ENCODE data around the gene HHAT.

- no peak for TF ChIP-seq CTCF (IDR thresholded peaks at IDR 0.05)
- TF ChIP-seq POLR2A (IDR thresholded peaks at IDR 0.05), result no peak
Observed at GRCh38 chr1:210405316-210405715, 76.6 kb downstream of the HHAT start.

Data from vagina (tissue), 2 donors.